Glomerular visceral epithelial cell (primary cell): Measurements from ENCODE around the gene EXOC3.
"Not testable (repeated sequence)": the region's sequence is repeated elsewhere in the genome, so short reads cannot be mapped to it uniquely, and the experiment has no call there.

Source experiments
- DNase-seq: peaks from one replicate; pipeline ENCODE4 v3.0.0-alpha.2; 2016; ENCODE audit errors: extremely low spot score

The EXOC3 gene

GRCh38 chr5:501105-501830, 58.3 kb downstream of the EXOC3 start:
- no peak for DNase-seq

- no peak for DNase-seq
Observed at GRCh38 chr5:501831-502184, 58.8 kb downstream of the EXOC3 start.

GRCh38 chr5:502325-503079, 59.5 kb downstream of the EXOC3 start:
- DNase-seq = no peak

- no peak for DNase-seq
Observed at GRCh38 chr5:504326-505154, 61.6 kb downstream of the EXOC3 start.

GRCh38 chr5:505951-506525, 63.1 kb downstream of the EXOC3 start:
- no peak for DNase-seq

GRCh38 chr5:507986-508575, 65.1 kb downstream of the EXOC3 start:
- DNase-seq = not testable (repeated sequence)

GRCh38 chr5:509611-510185, 66.7 kb downstream of the EXOC3 start:
- no peak for DNase-seq

- DNase-seq = no peak
Observed at GRCh38 chr5:510521-510920, 67.5 kb downstream of the EXOC3 start.

- DNase-seq = no peak
Observed at GRCh38 chr5:511476-511875, 68.5 kb downstream of the EXOC3 start.

GRCh38 chr5:513216-514100, 70.5 kb downstream of the EXOC3 start:
- DNase-seq = no peak

GRCh38 chr5:514101-514485, 71.1 kb downstream of the EXOC3 start:
- no peak for DNase-seq

- DNase-seq = no peak
Observed at GRCh38 chr5:514673-515072, 71.7 kb downstream of the EXOC3 start.

- no peak for DNase-seq
Observed at GRCh38 chr5:515273-515836, 72.4 kb downstream of the EXOC3 start.

- DNase-seq = no peak
Observed at GRCh38 chr5:516338-516925, 73.5 kb downstream of the EXOC3 start.
